ENCODE data around the gene CACNA1F.

DNA sequence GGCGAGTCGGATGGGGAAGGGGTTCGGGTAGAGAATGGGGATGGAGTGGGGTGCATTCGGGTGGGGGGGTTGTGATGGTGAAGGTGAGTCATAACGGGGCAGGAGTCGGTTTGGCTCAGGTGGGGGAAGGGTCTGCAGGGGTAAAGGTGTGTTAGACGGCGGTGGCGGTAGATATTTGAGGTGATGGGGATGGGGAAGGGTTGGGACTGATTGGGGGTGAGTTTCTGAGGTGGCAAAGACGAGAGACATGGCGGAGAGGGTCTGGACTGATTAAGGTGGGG, 33.9 kb downstream of the CACNA1F start:
- TF ChIP-seq, protein P1, sequence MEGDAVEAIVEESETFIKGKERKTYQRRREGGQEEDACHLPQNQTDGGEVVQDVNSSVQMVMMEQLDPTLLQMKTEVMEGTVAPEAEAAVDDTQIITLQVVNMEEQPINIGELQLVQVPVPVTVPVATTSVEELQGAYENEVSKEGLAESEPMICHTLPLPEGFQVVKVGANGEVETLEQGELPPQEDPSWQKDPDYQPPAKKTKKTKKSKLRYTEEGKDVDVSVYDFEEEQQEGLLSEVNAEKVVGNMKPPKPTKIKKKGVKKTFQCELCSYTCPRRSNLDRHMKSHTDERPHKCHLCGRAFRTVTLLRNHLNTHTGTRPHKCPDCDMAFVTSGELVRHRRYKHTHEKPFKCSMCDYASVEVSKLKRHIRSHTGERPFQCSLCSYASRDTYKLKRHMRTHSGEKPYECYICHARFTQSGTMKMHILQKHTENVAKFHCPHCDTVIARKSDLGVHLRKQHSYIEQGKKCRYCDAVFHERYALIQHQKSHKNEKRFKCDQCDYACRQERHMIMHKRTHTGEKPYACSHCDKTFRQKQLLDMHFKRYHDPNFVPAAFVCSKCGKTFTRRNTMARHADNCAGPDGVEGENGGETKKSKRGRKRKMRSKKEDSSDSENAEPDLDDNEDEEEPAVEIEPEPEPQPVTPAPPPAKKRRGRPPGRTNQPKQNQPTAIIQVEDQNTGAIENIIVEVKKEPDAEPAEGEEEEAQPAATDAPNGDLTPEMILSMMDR (IDR thresholded peaks at IDR 0.05; ENCODE audit: low read length), result no peak
- TF ChIP-seq EZH2 (IDR thresholded peaks at IDR 0.05; ENCODE audit: borderline replicate concordance, low read length), result no peak

All from OCI-LY1 (cell line).